Lung microvascular endothelial cell (primary cell): ENCODE results near the gene CAPN5. TPM values are rescaled to one million over a fixed set of nuclear protein-coding genes. Genes with fewer than 3 reads are reported as not detected.
"Not testable (repeated sequence)": the region's sequence is repeated elsewhere in the genome, so short reads cannot be mapped to it uniquely, and the experiment has no call there.

ENCODE experiments used
- DNase-seq, 2 donors: peaks; one replicate each; pipeline versions ENCODE4 v3.0.0 to v3.0.0-alpha.2; 2010; ENCODE audit warnings: low read depth in 2 of 2
- total RNA-seq: library from RNA; depleted of rRNA; stranded (reverse); fragments of >200 nt; gene quantifications from 2 replicates; pipeline ENCODE4 v1.2.1, GENCODE V29; 2014

The CAPN5 gene
- total RNA-seq, 1 donor from 2014 or later = 1.8 TPM

GRCh38 chr11:77096591-77097019 lies 29.8 kb downstream of the CAPN5 start:
- no peak for DNase-seq

DNA sequence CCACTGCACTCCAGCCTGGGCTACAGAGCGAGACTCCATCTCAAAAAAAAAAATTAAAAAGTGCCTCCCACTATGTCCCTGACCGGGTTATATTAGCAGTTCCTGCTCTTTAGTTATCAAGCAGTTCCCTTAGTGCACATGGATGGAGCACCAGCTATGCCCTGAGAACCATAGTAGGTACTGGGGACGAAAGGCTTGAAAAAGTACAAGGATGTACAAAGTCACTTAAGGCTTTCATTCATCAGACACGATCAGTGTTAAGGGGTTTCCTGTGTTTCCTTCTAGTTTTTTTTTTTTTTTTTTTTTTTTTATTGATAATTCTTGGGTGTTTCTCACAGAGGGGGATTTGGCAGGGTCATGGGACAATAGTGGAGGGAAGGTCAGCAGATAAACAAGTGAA lies 30.4 kb downstream of the CAPN5 start:
- not testable (repeated sequence) for DNase-seq

- no peak for DNase-seq
Measured at GRCh38 chr11:77100166-77101042, 33.6 kb downstream of the CAPN5 start.

DNA sequence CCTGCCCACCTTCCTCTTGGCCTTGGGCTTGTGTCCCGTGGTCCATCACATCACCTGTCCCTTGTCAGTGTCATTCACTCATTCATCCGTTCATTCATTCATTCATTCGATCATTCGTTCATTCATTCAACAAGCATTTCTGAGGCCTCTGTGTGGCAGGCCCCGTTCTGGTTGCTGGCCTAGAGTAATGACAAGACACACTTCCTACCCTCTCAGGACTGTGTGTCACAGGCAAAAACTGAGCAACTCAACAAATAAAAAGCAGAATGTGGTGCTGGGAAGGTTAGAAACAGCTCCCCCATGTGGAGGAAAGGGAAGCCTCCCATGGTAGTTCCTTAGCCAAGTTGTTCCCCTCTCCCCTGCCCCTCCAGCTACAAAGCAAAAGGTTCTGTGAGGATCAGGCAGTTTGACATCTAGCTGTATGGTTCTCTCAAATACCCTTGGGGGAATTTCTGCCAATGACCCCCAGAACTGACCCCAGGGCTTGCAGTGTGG lies 34.3 kb downstream of the CAPN5 start:
- peak; percentile 58 to 61 for DNase-seq

DNA sequence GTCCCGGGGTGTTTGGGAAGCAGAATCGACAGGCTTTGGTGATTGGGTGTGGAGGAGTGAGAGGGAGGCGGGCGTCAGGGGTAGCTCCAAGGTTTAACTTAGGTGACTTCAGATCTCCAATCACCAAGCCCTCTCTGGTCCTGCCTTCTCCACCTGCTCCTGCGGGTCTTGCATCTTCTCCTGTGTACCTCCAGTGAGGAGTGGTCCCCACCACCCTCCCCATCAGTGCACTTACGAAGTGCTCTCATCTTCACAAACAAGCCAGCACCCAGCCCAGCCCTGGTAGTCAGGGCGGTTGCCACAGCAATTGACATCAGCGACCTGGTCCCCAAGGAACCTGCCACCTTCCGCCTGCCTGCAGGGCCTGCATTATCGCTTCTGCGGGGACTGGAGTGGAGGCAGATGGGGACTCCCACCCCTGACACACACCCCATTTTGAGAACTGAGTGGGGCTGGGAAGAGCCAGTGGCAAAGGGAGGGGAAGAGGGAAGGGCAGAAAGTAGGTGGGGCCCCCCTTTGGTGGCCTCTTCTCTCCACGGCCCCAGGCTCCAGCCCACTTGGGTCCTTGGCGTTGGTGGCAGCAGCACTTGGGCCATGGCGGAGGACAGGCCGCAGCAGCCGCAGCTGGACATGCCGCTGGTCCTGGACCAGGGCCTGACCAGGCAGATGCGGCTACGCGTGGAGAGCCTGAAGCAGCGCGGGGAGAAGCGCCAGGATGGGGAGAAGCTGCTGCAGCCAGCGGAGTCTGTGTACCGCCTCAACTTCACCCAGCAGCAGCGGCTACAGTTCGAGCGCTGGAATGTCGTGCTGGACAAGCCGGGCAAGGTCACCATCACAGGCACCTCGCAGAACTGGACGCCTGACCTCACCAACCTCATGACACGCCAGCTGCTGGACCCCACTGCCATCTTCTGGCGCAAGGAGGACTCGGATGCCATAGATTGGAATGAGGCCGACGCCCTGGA lies 35.8 kb downstream of the CAPN5 start, which contains the start of gene OMP:
Gene OMP, plus strand, starts transcription at position 595 of the 965 bp plus-strand sequence. Its CDS starts 0 bp downstream, at position 595.
- DNase-seq = no peak

DNA sequence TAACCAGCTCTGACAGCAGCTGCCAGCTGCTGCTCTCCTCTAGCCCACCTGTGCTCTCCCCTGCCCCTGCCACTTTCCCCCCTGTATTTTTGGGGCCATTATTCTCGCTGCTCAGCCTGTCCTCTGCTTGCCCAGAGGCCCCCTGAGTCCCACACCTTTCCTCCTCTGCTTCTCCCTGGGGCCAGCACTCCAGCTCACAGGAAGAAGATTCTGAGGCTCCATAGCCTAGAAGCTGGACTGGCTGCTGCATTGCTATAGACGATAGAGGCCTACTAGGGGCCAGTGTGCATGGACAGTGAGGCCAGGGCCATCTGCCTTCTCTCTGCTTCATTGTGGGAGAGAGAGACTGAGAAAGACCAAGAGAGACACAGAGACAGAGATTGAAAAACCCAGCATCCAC lies 36.5 kb downstream of the CAPN5 start:
- DNase-seq = no peak

DNA sequence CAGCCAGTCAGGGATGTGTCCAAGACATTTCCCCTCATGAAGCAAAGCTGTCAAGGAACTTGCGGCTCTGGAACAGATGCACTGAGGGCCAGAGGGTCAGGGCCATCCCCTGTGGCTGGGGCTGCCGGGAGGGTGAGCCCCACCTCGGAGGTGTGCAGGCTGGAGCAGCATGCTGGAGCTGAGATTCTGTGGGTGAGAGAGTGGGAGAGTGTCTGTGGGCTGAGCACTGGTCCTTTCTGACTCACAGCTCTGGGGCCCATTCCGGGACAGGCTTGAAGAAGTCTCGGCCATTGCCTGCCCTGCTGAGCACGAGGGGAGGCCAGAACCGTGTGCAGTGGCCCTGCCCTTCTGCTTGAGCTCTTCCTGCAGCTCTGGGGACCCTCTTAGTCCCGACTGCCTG lies 38.0 kb downstream of the CAPN5 start:
- no peak for DNase-seq

DNA sequence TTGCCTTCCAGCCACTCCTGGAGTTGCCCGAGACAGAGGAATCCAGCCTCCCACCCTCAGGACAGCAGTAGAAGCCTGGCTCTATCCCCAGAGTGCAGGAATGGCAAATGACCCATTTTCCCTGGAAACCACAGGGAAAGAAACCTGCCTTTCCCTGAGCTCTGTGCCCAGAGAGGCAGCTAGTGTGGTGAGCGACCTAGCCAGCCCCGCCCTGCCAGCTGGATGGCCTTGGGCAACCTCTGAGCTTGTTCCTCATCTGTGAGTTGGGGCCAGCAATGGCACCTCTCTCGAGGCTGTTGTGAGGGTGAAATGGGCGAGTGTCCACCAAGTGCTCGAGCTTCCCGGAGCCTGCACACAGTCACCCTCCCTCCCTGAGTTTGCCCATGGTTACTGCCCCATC lies 39.5 kb downstream of the CAPN5 start:
- no peak for DNase-seq

DNA sequence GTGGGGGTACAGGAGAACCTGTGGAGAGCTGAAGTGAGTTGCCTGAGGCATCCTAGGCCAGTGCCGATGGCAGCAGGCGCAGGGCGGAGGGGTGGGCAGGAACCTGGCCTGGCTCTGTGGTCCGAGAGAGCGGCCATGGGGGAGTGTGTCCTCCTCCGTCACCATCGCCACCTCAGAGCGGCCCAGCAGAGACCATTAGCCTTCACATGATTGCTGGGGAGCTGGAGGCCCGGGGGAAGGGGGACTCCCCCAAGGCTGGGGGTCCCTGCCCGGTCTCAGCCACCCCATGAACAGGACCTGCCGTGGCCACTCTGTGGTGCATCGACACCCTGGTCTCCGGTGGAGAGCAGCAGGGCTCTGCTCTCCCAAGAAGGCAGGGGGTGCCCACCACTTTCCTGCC lies 40.0 kb downstream of the CAPN5 start:
- no peak for DNase-seq

GRCh38 chr11:77107950-77108349 lies 41.2 kb downstream of the CAPN5 start:
- DNase-seq = peak in 1 of 2 donors; percentile 87

- no peak for DNase-seq
Measured at GRCh38 chr11:77108436-77108835, 41.7 kb downstream of the CAPN5 start.

DNA sequence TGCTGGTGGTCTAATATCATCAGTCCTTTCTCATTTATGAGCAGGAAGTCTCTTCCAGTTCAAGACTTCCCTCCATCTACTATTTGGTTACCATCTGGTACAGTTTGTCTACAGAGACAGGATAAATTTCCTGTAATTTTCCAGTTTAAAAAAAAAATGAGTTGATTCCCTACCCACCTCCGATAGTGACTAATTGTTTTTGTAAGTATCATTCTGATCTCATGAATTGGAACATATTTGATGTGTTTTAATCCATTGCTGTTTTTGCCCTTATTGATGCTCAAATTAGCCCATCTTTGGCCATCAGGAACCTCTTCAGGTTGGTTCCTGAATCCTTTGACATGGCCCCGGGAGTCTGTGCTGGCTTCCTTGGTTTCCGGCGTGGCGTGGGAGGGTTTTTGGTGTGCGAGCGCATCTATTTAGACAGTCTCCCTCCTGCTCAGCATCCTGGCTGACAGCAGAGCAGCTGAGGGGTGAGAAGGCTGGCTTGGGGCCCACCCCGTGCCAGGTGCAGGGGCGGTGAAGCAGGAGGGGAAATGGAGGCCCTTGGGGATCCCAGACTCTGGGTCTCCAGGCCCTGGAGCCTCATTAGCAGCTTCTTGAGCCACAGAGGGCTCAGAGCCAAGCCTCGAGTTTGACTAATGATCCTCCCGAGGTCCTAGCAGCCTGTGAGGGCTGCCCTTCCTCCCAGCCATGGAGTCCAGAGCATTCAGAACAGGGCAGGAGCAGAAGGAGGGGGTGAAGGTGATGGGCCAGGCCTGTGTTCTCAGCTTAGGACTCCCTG lies 42.7 kb downstream of the CAPN5 start:
- DNase-seq = peak in 1 of 2 donors; percentile 53

GRCh38 chr11:77110836-77111235 lies 44.1 kb downstream of the CAPN5 start:
- DNase-seq = no peak

- DNase-seq = peak in 1 of 2 donors; percentile 39
Measured at GRCh38 chr11:77111277-77111676, 44.5 kb downstream of the CAPN5 start.

- no peak for DNase-seq
Measured at GRCh38 chr11:77111946-77112345, 45.2 kb downstream of the CAPN5 start.

GRCh38 chr11:77112641-77113381 lies 46.0 kb downstream of the CAPN5 start:
- no peak for DNase-seq

DNA sequence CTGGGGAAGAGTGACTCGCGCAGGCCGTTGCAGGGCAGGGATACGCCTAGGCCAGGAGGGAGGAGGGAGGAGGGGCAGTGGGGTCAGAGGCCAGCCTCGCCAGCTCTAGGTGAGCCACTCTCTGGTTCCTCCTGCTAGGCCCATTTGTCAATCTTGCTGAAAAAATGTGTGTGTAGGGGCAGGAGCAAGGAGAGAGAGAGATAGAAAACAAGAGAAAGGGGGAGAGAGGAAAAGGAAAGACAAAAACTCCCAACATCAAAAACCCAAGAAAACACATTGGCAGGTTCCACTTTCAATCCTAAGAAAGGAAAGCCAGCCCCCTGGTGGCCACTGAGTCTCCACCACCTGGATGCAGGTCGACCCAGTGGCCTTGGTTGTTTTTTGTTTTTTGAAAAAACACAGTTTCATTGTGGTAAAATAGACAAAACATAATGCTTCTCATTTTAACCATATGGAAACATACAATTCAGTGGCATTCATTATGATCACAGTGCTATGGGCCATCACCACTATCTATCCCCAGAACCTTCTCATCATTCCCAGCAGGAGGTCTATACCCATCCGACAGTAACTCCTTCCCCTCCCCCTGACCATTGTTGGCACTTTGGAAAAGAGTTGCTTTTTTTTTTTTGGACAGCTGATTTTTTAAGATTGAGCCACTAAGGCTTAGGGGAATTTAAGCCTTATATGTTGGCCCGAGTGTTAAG lies 46.8 kb downstream of the CAPN5 start:
- peak; percentile 42 to 46 for DNase-seq

GRCh38 chr11:77114089-77114463 lies 47.3 kb downstream of the CAPN5 start:
- no peak for DNase-seq

GRCh38 chr11:77115181-77115611 lies 48.4 kb downstream of the CAPN5 start:
- peak in 1 of 2 donors; percentile 14 for DNase-seq

DNA sequence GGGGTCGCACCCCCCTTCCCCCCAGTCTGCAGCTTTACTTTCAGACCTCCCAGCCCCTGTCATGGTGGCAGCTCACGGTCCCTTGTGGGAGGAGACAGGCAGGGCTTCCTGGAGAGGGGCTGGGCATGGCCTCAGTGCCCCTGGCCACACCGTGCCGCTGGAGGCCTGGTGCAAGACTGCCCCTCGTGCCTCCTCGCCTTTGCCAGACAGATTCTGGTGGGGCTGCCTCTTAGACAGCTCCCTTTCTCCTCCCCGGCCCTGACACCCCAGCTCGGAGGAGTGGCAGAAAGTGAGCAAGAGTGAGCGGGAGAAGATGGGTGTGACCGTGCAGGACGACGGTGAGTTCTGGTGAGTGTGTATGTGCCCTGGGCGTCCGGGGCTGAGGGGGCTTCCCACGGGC lies 49.2 kb downstream of the CAPN5 start:
- no peak for DNase-seq
